Stimulated activated naive CD8-positive, alpha-beta T cell treated with anti-CD3 and anti-CD28 coated beads, Interleukin-15, Interleukin-2, amounts not matched to agents 100 ng/mL and 50 ng/mL, for 24 hours (primary cell): ENCODE data around the gene PTGER1.

Experiments used
- H3K27ac Mint-ChIP-seq: one replicate; pipeline ENCODE4 v1.8.0; 2021; ENCODE audit warnings: mild to moderate bottlenecking, mixed read lengths
- H3K27me3 Mint-ChIP-seq: one replicate; pipeline ENCODE4 v1.8.0; 2021; ENCODE audit warnings: mixed read lengths
- H3K36me3 Mint-ChIP-seq: one replicate; pipeline ENCODE4 v1.8.0; 2021; ENCODE audit warnings: low read depth, mixed read lengths
- H3K4me1 Mint-ChIP-seq: one replicate; pipeline ENCODE4 v1.8.0; 2021; ENCODE audit warnings: low read depth, mixed read lengths
- H3K4me3 Mint-ChIP-seq: one replicate; pipeline ENCODE4 v1.8.0; 2021; ENCODE audit warnings: mild to moderate bottlenecking, mixed read lengths
- H3K9me3 Mint-ChIP-seq: one replicate; pipeline ENCODE4 v1.8.0; 2021; ENCODE audit warnings: mixed read lengths

Gene PTGER1

DNA sequence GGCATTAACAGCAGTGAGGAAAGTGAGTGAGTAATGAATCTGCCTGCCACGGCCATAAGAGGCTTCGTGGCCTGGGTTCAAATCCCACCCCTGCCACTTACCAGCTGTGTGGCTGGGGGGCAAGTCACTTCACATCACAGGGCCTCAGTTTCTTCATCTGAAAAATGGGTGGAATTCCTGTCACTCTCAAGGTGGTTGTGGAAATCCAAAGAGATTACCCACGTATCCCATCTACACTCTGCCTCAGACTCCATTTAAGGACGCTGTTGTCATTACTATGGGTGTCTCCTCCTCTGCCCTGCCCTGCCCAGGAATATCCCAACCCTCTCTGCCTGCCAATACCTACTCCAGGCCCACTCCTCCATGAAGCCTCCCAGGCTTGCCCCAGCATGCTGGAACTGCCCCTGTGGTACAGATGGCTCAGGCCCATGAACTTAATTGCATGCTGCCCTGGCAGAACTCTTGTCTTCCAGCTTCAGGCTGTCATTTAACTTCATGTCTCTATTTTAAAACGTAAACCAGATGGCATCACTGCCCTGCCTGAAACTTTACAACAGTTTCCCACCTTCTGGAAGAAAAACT is 17.7 kb upstream of the PTGER1 start:
- Mint-ChIP-seq H3K4me1 (peaks cover 12% of the 10 kb centered on the region), H3K27ac (no peak overlapping the region), H3K27me3 (no peaks in the 10 kb centered on the region), H3K36me3 (peaks cover 4% of the 10 kb centered on the region), H3K4me3 (no peak overlapping the region), H3K9me3 (no peaks in the 10 kb centered on the region)

DNA sequence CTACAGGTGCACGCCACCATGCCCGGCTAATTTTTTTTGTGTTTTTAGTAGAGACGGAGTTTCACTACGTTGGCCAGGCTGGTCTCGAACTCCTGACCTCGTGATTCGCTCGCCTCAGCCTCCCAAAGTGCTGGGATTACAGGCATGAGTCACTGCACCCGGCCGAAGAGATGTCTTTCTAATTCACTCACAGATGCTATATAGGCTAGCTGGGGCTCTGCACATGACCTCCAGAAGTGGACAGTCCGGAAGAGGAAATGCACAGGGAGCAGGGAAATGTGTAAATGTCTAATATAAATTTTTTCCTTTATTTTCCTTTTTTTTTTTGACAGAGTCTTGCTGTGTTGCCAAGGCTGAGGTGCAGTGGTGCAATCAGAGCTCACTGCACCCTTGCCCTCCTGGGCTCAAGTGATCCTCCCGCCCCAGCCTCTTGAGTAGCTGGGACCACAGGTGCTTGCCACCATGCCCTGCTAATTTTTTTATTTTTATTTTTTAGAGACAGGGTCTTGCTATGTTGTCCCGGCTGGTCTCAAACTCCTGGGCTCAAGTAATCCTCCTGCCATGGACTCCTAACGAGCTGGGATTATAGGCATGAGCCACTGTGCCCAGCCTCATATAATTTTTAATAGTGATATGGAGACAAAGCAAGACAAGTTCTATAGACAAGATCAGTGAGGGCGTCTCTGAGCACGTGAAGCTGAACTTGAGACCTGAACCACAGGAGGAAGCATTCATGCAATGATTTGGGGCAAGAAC is 12.4 kb upstream of the PTGER1 start:
- no peaks in the 10 kb centered on the region for H3K27me3 Mint-ChIP-seq
- H3K4me1 Mint-ChIP-seq = peaks cover 5% of the 10 kb centered on the region
- no peak overlapping the region for H3K4me3 Mint-ChIP-seq
- peaks cover 4% of the 10 kb centered on the region for H3K36me3 Mint-ChIP-seq
- H3K9me3 Mint-ChIP-seq = no peaks in the 10 kb centered on the region
- H3K27ac Mint-ChIP-seq = no peak overlapping the region

- H3K9me3 Mint-ChIP-seq = no peaks in the 10 kb centered on the region
- no peak overlapping the region for H3K27ac Mint-ChIP-seq
- no peaks in the 10 kb centered on the region for H3K36me3 Mint-ChIP-seq
- H3K4me3 Mint-ChIP-seq = no peak overlapping the region
- peaks cover 10% of the 10 kb centered on the region for H3K4me1 Mint-ChIP-seq
- no peaks in the 10 kb centered on the region for H3K27me3 Mint-ChIP-seq
Observed at GRCh38 chr19:14482172-14482941, 7.2 kb upstream of the PTGER1 start.

GRCh38 chr19:14480700-14481079 is 5.5 kb upstream of the PTGER1 start:
- H3K27me3 Mint-ChIP-seq = no peaks in the 10 kb centered on the region
- no peaks in the 10 kb centered on the region for H3K36me3 Mint-ChIP-seq
- H3K4me1 Mint-ChIP-seq = peaks cover 16% of the 10 kb centered on the region
- H3K9me3 Mint-ChIP-seq = no peaks in the 10 kb centered on the region
- H3K4me3 Mint-ChIP-seq = no peak overlapping the region
- no peak overlapping the region for H3K27ac Mint-ChIP-seq

GRCh38 chr19:14479975-14480699 is 5.0 kb upstream of the PTGER1 start:
- H3K36me3 Mint-ChIP-seq = no peaks in the 10 kb centered on the region
- H3K27me3 Mint-ChIP-seq = no peaks in the 10 kb centered on the region
- no peak overlapping the region for H3K4me3 Mint-ChIP-seq
- peaks cover 21% of the 10 kb centered on the region for H3K4me1 Mint-ChIP-seq
- H3K9me3 Mint-ChIP-seq = no peaks in the 10 kb centered on the region
- H3K27ac Mint-ChIP-seq = no peak overlapping the region

DNA sequence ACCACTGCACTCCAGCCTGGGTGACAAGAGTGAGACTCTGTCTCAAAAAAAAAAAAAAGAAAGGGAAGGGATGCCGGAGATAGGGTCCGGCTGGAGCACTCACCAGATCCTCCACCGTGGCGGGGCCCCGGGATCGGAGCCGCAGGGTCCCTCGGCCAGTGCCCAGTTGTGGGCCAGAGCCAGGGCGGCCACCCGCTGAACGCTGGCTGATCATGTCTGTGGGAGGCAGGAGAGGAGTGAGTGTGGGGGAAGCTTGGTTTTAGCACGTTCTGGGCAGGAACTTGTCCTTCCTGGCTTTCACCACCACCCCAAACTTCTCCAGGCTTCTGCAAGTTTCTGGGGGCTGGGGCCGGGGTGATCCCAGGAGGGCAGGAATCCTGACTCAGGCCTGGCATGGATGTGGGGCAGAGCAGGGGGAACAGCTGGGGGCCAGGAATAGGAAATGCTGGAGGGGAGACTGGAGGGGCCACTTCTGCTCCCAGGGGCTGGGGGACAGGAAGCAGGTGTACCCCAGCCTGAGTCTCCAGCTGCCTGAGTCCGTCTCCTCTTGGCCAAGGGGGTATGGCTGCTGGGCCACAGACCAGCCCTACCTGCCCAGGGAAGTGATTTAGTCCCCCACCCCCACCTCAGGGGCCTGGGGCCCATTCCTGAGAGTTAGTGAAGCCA is 4.3 kb upstream of the PTGER1 start:
- H3K9me3 Mint-ChIP-seq = no peaks in the 10 kb centered on the region
- no peaks in the 10 kb centered on the region for H3K36me3 Mint-ChIP-seq
- no peak overlapping the region for H3K4me3 Mint-ChIP-seq
- H3K27me3 Mint-ChIP-seq = peaks cover 5% of the 10 kb centered on the region
- peaks cover 26% of the 10 kb centered on the region for H3K4me1 Mint-ChIP-seq
- H3K27ac Mint-ChIP-seq = no peak overlapping the region

- H3K27ac Mint-ChIP-seq = no peak overlapping the region
Observed at GRCh38 chr19:14478113-14478545, 3.0 kb upstream of the PTGER1 start.

GRCh38 chr19:14477418-14478112 is 2.4 kb upstream of the PTGER1 start:
- Mint-ChIP-seq H3K9me3 (no peaks in the 10 kb centered on the region), H3K27ac (no peak overlapping the region), H3K36me3 (no peaks in the 10 kb centered on the region), H3K4me3 (no peak overlapping the region), H3K27me3 (peaks cover 14% of the 10 kb centered on the region), H3K4me1 (peaks cover 33% of the 10 kb centered on the region)

More at GRCh38 chr19:14478113-14478545, 3.0 kb upstream of the PTGER1 start:
- no peak overlapping the region for H3K4me3 Mint-ChIP-seq
- no peaks in the 10 kb centered on the region for H3K36me3 Mint-ChIP-seq
- no peaks in the 10 kb centered on the region for H3K9me3 Mint-ChIP-seq
- H3K4me1 Mint-ChIP-seq = peaks cover 29% of the 10 kb centered on the region
- H3K27me3 Mint-ChIP-seq = peaks cover 10% of the 10 kb centered on the region

DNA sequence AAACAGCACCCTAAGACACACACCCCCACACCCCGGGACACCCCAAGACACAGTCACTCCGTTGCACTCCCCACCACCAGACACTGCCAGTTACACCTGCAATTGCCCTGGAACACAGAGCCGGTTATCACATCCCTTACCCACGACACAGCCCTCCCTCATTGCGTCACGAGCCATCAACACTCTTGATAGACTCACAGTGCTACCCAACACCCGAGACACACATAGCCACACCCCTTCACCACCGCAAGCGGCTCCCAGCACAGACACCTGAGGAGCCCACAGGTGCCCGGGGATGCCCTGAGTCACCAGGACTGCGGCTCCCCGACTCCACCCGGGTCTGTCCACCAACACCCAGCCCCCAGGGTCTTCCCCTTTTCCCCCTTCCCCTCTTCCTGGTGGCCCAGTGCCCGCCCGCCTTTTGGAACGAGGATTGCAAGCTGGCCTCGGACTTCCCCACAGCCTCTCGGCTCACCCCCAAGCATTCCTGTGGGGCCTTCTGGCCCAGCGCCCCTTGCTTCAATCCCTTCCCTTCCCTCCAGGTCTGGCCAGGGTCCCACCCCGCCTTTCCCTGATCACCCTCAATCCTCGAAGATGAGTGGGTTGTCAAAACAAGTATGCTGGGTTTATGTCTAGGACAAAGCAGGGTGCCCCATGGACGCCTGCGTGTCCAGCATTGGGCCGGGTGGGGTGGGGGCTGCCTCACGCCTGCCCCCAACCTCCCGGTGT is 1.7 kb upstream of the PTGER1 start:
- peaks cover 33% of the 10 kb centered on the region for H3K4me1 Mint-ChIP-seq
- no peak overlapping the region for H3K4me3 Mint-ChIP-seq
- peaks cover 14% of the 10 kb centered on the region for H3K27me3 Mint-ChIP-seq
- H3K36me3 Mint-ChIP-seq = no peaks in the 10 kb centered on the region
- H3K9me3 Mint-ChIP-seq = no peaks in the 10 kb centered on the region
- H3K27ac Mint-ChIP-seq = peak overlapping the region; percentile 43

DNA sequence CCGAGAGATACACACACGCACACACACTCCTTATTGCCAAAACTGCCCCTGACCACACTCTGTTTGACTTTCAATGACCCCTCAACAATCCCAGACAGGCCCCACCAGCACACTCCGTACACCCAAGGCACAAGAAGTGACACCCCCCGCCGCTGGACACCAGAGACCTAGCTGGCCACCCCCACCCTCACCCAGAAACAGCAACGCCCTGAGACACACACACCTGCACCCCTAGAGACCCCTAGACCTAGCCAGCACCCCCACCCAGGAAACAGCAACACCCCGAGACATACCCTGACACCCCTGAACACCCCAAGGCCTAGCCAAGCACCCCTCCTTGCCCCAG is 1.1 kb upstream of the PTGER1 start:
- Mint-ChIP-seq H3K27ac (no peak overlapping the region), H3K4me1 (peaks cover 33% of the 10 kb centered on the region), H3K4me3 (no peak overlapping the region), H3K36me3 (no peaks in the 10 kb centered on the region), H3K9me3 (no peaks in the 10 kb centered on the region), H3K27me3 (peaks cover 14% of the 10 kb centered on the region)

DNA sequence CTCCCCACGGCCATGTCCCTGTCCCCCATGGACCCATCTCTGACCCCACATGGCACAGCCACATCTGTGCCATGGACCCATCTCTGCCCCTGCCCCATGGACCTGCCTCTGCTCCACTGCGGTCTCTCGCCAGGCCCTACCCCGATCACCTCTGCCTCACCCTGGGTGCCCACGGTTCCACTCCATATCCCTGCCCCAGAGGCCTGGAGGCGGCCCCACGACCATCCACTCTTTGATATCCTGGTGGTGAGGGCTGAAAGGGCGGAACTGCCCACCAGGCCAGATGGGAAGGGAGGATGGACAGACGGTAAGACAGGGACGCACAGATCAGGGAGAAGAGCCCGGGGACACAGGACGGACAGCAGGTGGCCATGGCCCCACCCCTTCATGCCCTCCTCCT is 327 bp downstream of the PTGER1 start:
- peak overlapping the region; percentile 40 for H3K4me3 Mint-ChIP-seq
- H3K27me3 Mint-ChIP-seq = peaks cover 14% of the 10 kb centered on the region
- H3K9me3 Mint-ChIP-seq = no peaks in the 10 kb centered on the region
- no peak overlapping the region for H3K27ac Mint-ChIP-seq
- H3K4me1 Mint-ChIP-seq = peaks cover 28% of the 10 kb centered on the region
- H3K36me3 Mint-ChIP-seq = no peaks in the 10 kb centered on the region

DNA sequence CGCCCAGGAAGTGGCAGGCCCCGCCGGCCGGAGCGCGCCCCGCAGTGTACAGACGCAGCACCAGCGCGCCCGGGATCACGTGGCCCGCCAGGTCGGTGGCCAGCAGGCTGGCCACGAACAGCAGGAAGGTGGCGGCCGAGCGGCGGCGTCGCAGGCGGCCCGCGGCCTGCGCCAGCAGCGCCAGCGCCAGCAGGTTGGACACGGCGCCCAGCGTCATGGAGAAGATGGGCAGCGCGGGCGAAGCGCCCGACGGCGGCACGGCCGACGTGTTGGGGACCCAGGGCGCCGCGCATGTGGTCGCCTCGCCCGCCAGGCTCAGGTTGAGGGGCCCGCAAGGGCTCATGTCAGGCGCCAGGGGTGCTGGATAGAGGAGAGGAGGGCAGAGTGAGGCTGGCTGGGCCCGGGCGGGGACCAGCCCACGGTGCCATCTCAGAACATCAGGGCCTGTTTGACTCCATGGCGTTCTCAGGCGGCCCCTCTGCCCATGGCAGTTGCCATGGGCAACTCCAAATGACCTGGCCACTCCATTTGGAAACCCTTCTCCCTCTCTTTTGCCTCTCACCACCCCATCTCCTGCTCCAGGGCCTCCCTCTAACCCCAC is 1.1 kb downstream of the PTGER1 start:
- H3K27ac Mint-ChIP-seq = no peak overlapping the region
- no peaks in the 10 kb centered on the region for H3K9me3 Mint-ChIP-seq
- H3K36me3 Mint-ChIP-seq = peaks cover 6% of the 10 kb centered on the region
- peaks cover 14% of the 10 kb centered on the region for H3K27me3 Mint-ChIP-seq
- H3K4me1 Mint-ChIP-seq = peaks cover 28% of the 10 kb centered on the region
- H3K4me3 Mint-ChIP-seq = no peak overlapping the region
